ENCODE results near the gene ADCY10.

DNA sequence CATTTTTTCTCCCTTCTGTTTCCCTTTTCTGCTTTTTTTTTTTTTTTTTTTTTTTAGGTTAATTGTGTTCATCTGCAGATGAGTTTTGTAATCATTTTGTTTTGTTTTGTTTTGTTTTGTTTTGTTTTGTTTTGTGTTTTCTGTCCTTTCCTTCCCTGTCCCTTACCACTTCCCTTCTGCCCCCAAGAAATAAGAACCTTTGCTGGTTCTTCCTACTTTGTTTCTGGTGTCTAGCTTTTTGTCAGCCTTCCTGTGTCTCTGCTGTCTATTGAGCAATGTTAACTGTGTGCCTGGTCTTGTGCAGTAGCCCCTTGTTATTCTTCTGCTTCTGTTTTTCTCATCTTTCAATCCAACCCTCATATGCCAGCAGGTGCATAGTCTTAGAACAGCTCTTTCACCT, 146.2 kb downstream of the ADCY10 start:
- TF ChIP-seq, protein P1, sequence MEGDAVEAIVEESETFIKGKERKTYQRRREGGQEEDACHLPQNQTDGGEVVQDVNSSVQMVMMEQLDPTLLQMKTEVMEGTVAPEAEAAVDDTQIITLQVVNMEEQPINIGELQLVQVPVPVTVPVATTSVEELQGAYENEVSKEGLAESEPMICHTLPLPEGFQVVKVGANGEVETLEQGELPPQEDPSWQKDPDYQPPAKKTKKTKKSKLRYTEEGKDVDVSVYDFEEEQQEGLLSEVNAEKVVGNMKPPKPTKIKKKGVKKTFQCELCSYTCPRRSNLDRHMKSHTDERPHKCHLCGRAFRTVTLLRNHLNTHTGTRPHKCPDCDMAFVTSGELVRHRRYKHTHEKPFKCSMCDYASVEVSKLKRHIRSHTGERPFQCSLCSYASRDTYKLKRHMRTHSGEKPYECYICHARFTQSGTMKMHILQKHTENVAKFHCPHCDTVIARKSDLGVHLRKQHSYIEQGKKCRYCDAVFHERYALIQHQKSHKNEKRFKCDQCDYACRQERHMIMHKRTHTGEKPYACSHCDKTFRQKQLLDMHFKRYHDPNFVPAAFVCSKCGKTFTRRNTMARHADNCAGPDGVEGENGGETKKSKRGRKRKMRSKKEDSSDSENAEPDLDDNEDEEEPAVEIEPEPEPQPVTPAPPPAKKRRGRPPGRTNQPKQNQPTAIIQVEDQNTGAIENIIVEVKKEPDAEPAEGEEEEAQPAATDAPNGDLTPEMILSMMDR (IDR thresholded peaks at IDR 0.05): no peak
- TF ChIP-seq POLR2A (IDR thresholded peaks at IDR 0.05): no peak

All from adrenal gland (tissue), 5 donors.